ENCODE measurements around the gene SENP5. TPM values are rescaled to one million over a fixed set of nuclear protein-coding genes. Genes with fewer than 3 reads are reported as not detected.
"Not testable (repeated sequence)": the region's sequence is repeated elsewhere in the genome, so short reads cannot be mapped to it uniquely, and the experiment has no call there.

The SENP5 gene
- total and polyA plus RNA-seq, 2 experiments from 2014 or later = 16.8 to 37.9 TPM

DNA sequence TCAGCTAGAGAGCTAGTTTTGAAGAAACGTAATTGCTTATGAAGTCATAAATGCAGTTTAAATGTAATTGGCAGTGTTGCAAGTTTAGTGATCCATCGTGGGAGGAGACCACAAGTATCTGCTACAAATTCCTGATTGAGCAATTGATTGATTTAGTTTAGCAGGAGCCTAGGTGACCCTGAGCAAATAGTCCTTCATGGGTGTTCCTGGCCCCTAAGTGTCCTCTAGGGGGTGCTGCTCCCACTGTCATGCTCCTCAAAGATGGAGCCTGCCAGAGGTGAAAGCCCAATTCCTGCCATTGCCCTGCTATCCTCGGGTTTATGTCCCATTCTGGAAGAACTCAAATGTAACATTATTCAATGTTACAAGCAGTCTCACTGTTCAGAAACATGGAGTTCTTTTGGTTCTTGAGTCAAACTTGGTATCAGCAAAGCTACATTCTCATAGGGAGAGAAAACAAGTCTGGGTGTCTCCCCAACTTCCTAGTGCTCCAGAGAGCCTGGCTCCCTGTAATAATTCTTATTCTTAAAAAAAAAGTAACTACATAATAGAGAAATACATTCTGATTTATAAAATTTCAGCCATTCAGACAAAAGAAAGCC lies 29.8 kb upstream of the SENP5 start:
- Histone ChIP-seq H3K27me3 (no peaks in the 10 kb centered on the region), H3K79me2 (no peaks in the 10 kb centered on the region), H3K4me2 (no peak overlapping the region), H3K4me1 (ENCODE audit: insufficient read depth) (no peaks in the 10 kb centered on the region), H3K9me2 (replicated peaks; ENCODE audit: insufficient read depth) (no peaks in the 10 kb centered on the region), H3K4me3 (no peak overlapping the region), H3K9me3 (ENCODE audit: low read depth) (no peaks in the 10 kb centered on the region), H3K36me3 (replicated peaks; ENCODE audit: insufficient read depth, low read depth) (no peaks in the 10 kb centered on the region), H3K27ac (no peak overlapping the region), H2AFZ (no peak overlapping the region), H4K20me1 (ENCODE audit: insufficient read depth, poor library complexity, severe bottlenecking) (no peaks in the 10 kb centered on the region)
- peak; percentile 58 for DNase-seq (ENCODE audit: low spot score)
- TF ChIP-seq CTCF (IDR thresholded peaks at IDR 0.05; ENCODE audit: poor library complexity) (peak; percentile 57), EZH2phosphoT487 (IDR thresholded peaks at IDR 0.05; ENCODE audit: low read depth, severe bottlenecking, unreplicated experiment) (no peak), EZH2 (IDR thresholded peaks at IDR 0.05; ENCODE audit: borderline replicate concordance) (no peak)
- WGBS (ENCODE audit: low lambda C conversion rate, missing lambda C conversion rate) = 75% methylated on average over 3 of the region's 3 CpGs

- not testable (repeated sequence) for H3K9me3 ChIP-seq (ENCODE audit: low read depth); H3K4me2 ChIP-seq; H3K79me2 ChIP-seq; H3K4me3 ChIP-seq; H3K4me1 ChIP-seq (ENCODE audit: insufficient read depth); H3K27me3 ChIP-seq; H4K20me1 ChIP-seq (ENCODE audit: insufficient read depth, poor library complexity, severe bottlenecking); H2AFZ ChIP-seq; H3K9me2 ChIP-seq (replicated peaks; ENCODE audit: insufficient read depth); H3K36me3 ChIP-seq (replicated peaks; ENCODE audit: insufficient read depth, low read depth); H3K27ac ChIP-seq; DNase-seq (ENCODE audit: low spot score)
- 88% methylated on average over 6 of the region's 6 CpGs for WGBS (ENCODE audit: low lambda C conversion rate, missing lambda C conversion rate)
Observed at GRCh38 chr3:196839351-196839750, 28.4 kb upstream of the SENP5 start.

GRCh38 chr3:196842567-196843434 lies 24.9 kb upstream of the SENP5 start:
- H4K20me1 ChIP-seq (ENCODE audit: insufficient read depth, poor library complexity, severe bottlenecking) = no peaks in the 10 kb centered on the region
- no peak overlapping the region for H3K27ac ChIP-seq
- H2AFZ ChIP-seq = no peak overlapping the region
- WGBS (ENCODE audit: low lambda C conversion rate, missing lambda C conversion rate) = 87% methylated on average over 17 of the region's 17 CpGs
- TF ChIP-seq EZH2 (IDR thresholded peaks at IDR 0.05; ENCODE audit: borderline replicate concordance) = no peak
- TF ChIP-seq EZH2phosphoT487 (IDR thresholded peaks at IDR 0.05; ENCODE audit: low read depth, severe bottlenecking, unreplicated experiment) = no peak
- TF ChIP-seq CTCF (IDR thresholded peaks at IDR 0.05; ENCODE audit: poor library complexity) = no peak
- no peaks in the 10 kb centered on the region for H3K4me1 ChIP-seq (ENCODE audit: insufficient read depth)
- DNase-seq (ENCODE audit: low spot score) = no peak
- H3K9me3 ChIP-seq (ENCODE audit: low read depth) = no peaks in the 10 kb centered on the region
- H3K4me3 ChIP-seq = no peak overlapping the region
- no peaks in the 10 kb centered on the region for H3K27me3 ChIP-seq
- H3K9me2 ChIP-seq (replicated peaks; ENCODE audit: insufficient read depth) = no peaks in the 10 kb centered on the region
- H3K36me3 ChIP-seq (replicated peaks; ENCODE audit: insufficient read depth, low read depth) = no peaks in the 10 kb centered on the region
- H3K79me2 ChIP-seq = no peaks in the 10 kb centered on the region
- no peak overlapping the region for H3K4me2 ChIP-seq

DNA sequence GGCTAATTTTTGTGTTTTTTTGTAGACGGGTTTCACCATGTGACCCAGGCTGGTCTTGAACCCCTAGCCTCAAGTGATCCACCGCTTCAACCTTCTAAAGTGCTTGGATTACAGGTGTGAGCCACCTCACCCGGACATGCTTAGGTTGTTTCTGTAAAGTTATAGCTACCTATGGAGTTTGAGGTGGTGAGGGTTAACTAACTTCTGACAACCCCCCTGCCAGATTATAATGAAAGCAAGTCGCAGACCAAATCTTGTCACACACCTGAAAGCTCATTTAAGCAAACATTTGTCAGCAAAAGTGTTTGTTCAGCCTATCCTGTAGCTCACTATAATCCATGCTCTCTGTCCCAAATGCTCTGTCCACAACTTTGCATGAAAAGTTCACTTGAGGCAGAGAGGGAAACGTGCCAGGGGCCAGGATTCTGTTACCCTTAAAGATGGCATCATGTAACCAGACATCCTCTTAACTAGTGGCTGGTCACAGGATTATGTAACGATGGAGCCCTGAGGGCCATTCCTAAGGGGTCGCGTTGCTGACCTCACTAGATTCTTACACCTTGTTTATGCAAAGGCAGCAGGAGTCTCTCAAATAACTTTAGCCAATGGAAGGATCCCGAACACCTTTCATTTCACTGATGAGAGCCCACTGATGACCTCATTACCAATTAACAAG lies 24.1 kb upstream of the SENP5 start:
- WGBS (ENCODE audit: low lambda C conversion rate, missing lambda C conversion rate) = 78% methylated on average over 9 of the region's 9 CpGs
- TF ChIP-seq EZH2 (IDR thresholded peaks at IDR 0.05; ENCODE audit: borderline replicate concordance) (no peak), EZH2phosphoT487 (IDR thresholded peaks at IDR 0.05; ENCODE audit: low read depth, severe bottlenecking, unreplicated experiment) (no peak), CTCF (IDR thresholded peaks at IDR 0.05; ENCODE audit: poor library complexity) (no peak)
- H3K79me2 ChIP-seq = no peaks in the 10 kb centered on the region
- no peaks in the 10 kb centered on the region for H3K4me1 ChIP-seq (ENCODE audit: insufficient read depth)
- H3K27me3 ChIP-seq = no peaks in the 10 kb centered on the region
- DNase-seq (ENCODE audit: low spot score) = no peak
- no peaks in the 10 kb centered on the region for H3K36me3 ChIP-seq (replicated peaks; ENCODE audit: insufficient read depth, low read depth)
- H3K27ac ChIP-seq = no peak overlapping the region
- no peaks in the 10 kb centered on the region for H3K9me3 ChIP-seq (ENCODE audit: low read depth)
- no peak overlapping the region for H2AFZ ChIP-seq
- no peaks in the 10 kb centered on the region for H3K9me2 ChIP-seq (replicated peaks; ENCODE audit: insufficient read depth)
- H4K20me1 ChIP-seq (ENCODE audit: insufficient read depth, poor library complexity, severe bottlenecking) = no peaks in the 10 kb centered on the region
- no peak overlapping the region for H3K4me3 ChIP-seq
- no peak overlapping the region for H3K4me2 ChIP-seq

- not testable (repeated sequence) for H3K9me2 ChIP-seq (replicated peaks; ENCODE audit: insufficient read depth); H3K4me2 ChIP-seq; H4K20me1 ChIP-seq (ENCODE audit: insufficient read depth, poor library complexity, severe bottlenecking); H2AFZ ChIP-seq; H3K27ac ChIP-seq; H3K4me3 ChIP-seq; H3K36me3 ChIP-seq (replicated peaks; ENCODE audit: insufficient read depth, low read depth); H3K79me2 ChIP-seq; H3K27me3 ChIP-seq; H3K4me1 ChIP-seq (ENCODE audit: insufficient read depth); DNase-seq (ENCODE audit: low spot score); H3K9me3 ChIP-seq (ENCODE audit: low read depth)
- 93% methylated on average over 20 of the region's 22 CpGs for WGBS (ENCODE audit: low lambda C conversion rate, missing lambda C conversion rate)
Observed at GRCh38 chr3:196844235-196845219, 23.2 kb upstream of the SENP5 start.
